ENCODE results near the gene NCCRP1. TPM values are rescaled to one million over a fixed set of nuclear protein-coding genes. Genes with fewer than 3 reads are reported as not detected.
"Not testable (repeated sequence)": the region's sequence is repeated elsewhere in the genome, so short reads cannot be mapped to it uniquely, and the experiment has no call there.

Gene NCCRP1
- polyA plus RNA-seq, 1 donor from 2014 or later, result not detected

- no peaks in the 10 kb centered on the region for H3K9me3 ChIP-seq (ENCODE audit: low read length)
- no peak overlapping the region for H3K4me3 ChIP-seq (ENCODE audit: low read length)
- no peak overlapping the region for H3K27ac ChIP-seq (ENCODE audit: low read length)
- H2AFZ ChIP-seq (ENCODE audit: low read depth, low read length), result no peak overlapping the region
- H3K4me2 ChIP-seq (ENCODE audit: low read length), result no peak overlapping the region
- no peak overlapping the region for H3K9ac ChIP-seq (ENCODE audit: low read length)
- no peaks in the 10 kb centered on the region for H3K9me2 ChIP-seq (ENCODE audit: insufficient read depth, low read length)
- no peaks in the 10 kb centered on the region for H4K20me1 ChIP-seq (ENCODE audit: insufficient read depth)
- H3F3A ChIP-seq (ENCODE audit: insufficient read depth, low read length, poor library complexity, severe bottlenecking), result no peaks in the 10 kb centered on the region
- no peaks in the 10 kb centered on the region for H3K27me3 ChIP-seq (ENCODE audit: insufficient read depth, low read depth, low read length)
- H3K36me3 ChIP-seq (ENCODE audit: insufficient read depth, low read length), result no peaks in the 10 kb centered on the region
- H3K79me2 ChIP-seq (replicated peaks; ENCODE audit: insufficient read depth, low read length), result no peaks in the 10 kb centered on the region
- TF ChIP-seq TAF1 (IDR thresholded peaks at IDR 0.05; ENCODE audit: low read depth), result no peak
- TF ChIP-seq MXI1 (conservative IDR thresholded peaks at IDR 0.05; ENCODE audit: poor library complexity, severe bottlenecking), result no peak
- no peak for TF ChIP-seq CTCF (IDR thresholded peaks at IDR 0.05; ENCODE audit: poor library complexity, severe bottlenecking)
- no peak for TF ChIP-seq POLR2AphosphoS5 (IDR thresholded peaks at IDR 0.05)
- TF ChIP-seq RAD21 (conservative IDR thresholded peaks at IDR 0.05), result no peak
- TF ChIP-seq SMC3 (conservative IDR thresholded peaks at IDR 0.05; ENCODE audit: poor library complexity), result no peak
- TF ChIP-seq REST (IDR thresholded peaks at IDR 0.05; ENCODE audit: borderline replicate concordance), result no peak
- no peak for TF ChIP-seq EP300 (conservative IDR thresholded peaks at IDR 0.05; ENCODE audit: poor library complexity, severe bottlenecking)
- no peak for TF ChIP-seq EZH2 (IDR thresholded peaks at IDR 0.05; ENCODE audit: borderline replicate concordance, insufficient read depth, low read length, poor library complexity, severe bottlenecking)
Measured at GRCh38 chr19:39212375-39212742, 15.6 kb downstream of the NCCRP1 start.

- not testable (repeated sequence) for H3K4me2 ChIP-seq (ENCODE audit: low read length); H3K27ac ChIP-seq (ENCODE audit: low read length); H3K27me3 ChIP-seq (ENCODE audit: insufficient read depth, low read depth, low read length); H3K79me2 ChIP-seq (replicated peaks; ENCODE audit: insufficient read depth, low read length); H3K9ac ChIP-seq (ENCODE audit: low read length); H2AFZ ChIP-seq (ENCODE audit: low read depth, low read length); H3F3A ChIP-seq (ENCODE audit: insufficient read depth, low read length, poor library complexity, severe bottlenecking); H3K36me3 ChIP-seq (ENCODE audit: insufficient read depth, low read length); H4K20me1 ChIP-seq (ENCODE audit: insufficient read depth); H3K4me3 ChIP-seq (ENCODE audit: low read length); H3K9me2 ChIP-seq (ENCODE audit: insufficient read depth, low read length); H3K9me3 ChIP-seq (ENCODE audit: low read length)
Measured at GRCh38 chr19:39215323-39215722, 18.6 kb downstream of the NCCRP1 start.

- H3K4me3 ChIP-seq (ENCODE audit: low read length), result no peak overlapping the region
Measured at GRCh38 chr19:39217094-39217493, 20.3 kb downstream of the NCCRP1 start.

More at GRCh38 chr19:39217094-39217493, 20.3 kb downstream of the NCCRP1 start:
- Histone ChIP-seq H3K9me3 (ENCODE audit: low read length) (no peaks in the 10 kb centered on the region), H3K9ac (ENCODE audit: low read length) (no peak overlapping the region), H3K27ac (ENCODE audit: low read length) (no peak overlapping the region), H3F3A (ENCODE audit: insufficient read depth, low read length, poor library complexity, severe bottlenecking) (no peaks in the 10 kb centered on the region), H3K9me2 (ENCODE audit: insufficient read depth, low read length) (no peaks in the 10 kb centered on the region), H2AFZ (ENCODE audit: low read depth, low read length) (no peak overlapping the region), H3K4me2 (ENCODE audit: low read length) (no peak overlapping the region), H3K79me2 (replicated peaks; ENCODE audit: insufficient read depth, low read length) (no peaks in the 10 kb centered on the region), H4K20me1 (ENCODE audit: insufficient read depth) (no peaks in the 10 kb centered on the region), H3K27me3 (ENCODE audit: insufficient read depth, low read depth, low read length) (no peaks in the 10 kb centered on the region), H3K36me3 (ENCODE audit: insufficient read depth, low read length) (no peaks in the 10 kb centered on the region)
- TF ChIP-seq POLR2AphosphoS5 (IDR thresholded peaks at IDR 0.05), result no peak
- no peak for TF ChIP-seq MXI1 (conservative IDR thresholded peaks at IDR 0.05; ENCODE audit: poor library complexity, severe bottlenecking)
- no peak for TF ChIP-seq CTCF (IDR thresholded peaks at IDR 0.05; ENCODE audit: poor library complexity, severe bottlenecking)
- no peak for TF ChIP-seq RAD21 (conservative IDR thresholded peaks at IDR 0.05)
- no peak for TF ChIP-seq TAF1 (IDR thresholded peaks at IDR 0.05; ENCODE audit: low read depth)
- no peak for TF ChIP-seq EZH2 (IDR thresholded peaks at IDR 0.05; ENCODE audit: borderline replicate concordance, insufficient read depth, low read length, poor library complexity, severe bottlenecking)
